Breast epithelium (tissue), 3 donors: Measurements from ENCODE around the gene RBM4B.

Experiments used
- CTCF ChIP-seq, 3 donors: fragments of 450-650 bp; IDR thresholded peaks; one replicate each; pipeline ENCODE4 v1.5.1; 2016 to 2017; ENCODE audit warnings: antibody characterized with exemption in 3 of 3, mild to moderate bottlenecking in 3 of 3, moderate library complexity in 3 of 3
- POLR2A ChIP-seq: fragments of 450-650 bp; IDR thresholded peaks from one replicate; pipeline ENCODE4 v1.6.1; 2016; ENCODE audit warnings: antibody characterized with exemption, mild to moderate bottlenecking, moderate library complexity

DNA sequence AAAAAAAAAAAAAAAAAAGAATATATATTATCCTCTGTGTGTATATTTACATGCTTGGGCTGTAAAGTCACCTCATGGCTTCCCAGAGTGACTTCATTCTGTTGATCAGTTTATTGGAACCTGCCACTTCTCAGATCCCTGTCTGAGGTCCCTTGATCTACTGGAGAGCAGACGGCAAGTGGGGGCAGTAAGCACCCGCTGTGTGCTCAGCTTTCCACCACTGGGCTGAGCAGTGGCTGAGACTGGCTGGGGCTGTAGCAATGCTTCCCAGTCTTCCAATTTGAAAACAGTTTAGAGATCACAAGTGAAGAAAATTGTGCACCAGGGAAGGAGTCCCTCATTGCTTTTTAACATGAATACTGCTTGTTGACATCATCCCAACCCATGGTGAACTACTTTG is 6.9 kb upstream of the RBM4B start:
- TF ChIP-seq CTCF (IDR thresholded peaks at IDR 0.05) (no peak), POLR2A (no peak)
